A549 (cell line): ENCODE results near the gene CCDC146.

Source experiments
- EP300 ChIP-seq, 2 experiments: fragments of >200 bp; sonication (Bioruptor Twin); formaldehyde crosslinking; IDR thresholded peaks; 2 replicates in 1 of 2; 3 replicates in 1 of 2; pipeline ENCODE4 v1.6.1; 2016 to 2017
- HDAC2 ChIP-seq: fragments of 200-600 bp; sonication (generic); IDR thresholded peaks from 2 replicates; pipeline ENCODE4 v1.6.1; 2016
- MAFK ChIP-seq: fragments of 450-650 bp; IDR thresholded peaks from 2 replicates; pipeline ENCODE4 v1.6.1; 2014; ENCODE audit not compliant: partially characterized antibody
- TF ChIP-seq, protein P1 (sequence below): fragments of >200 bp; sonication (Bioruptor Twin); formaldehyde crosslinking; IDR thresholded peaks from 3 replicates; pipeline ENCODE4 v1.5.1; 2016
- TF ChIP-seq, protein P2 (sequence below): IDR thresholded peaks from 2 replicates; pipeline ENCODE4 v1.6.1; 2012

DNA sequence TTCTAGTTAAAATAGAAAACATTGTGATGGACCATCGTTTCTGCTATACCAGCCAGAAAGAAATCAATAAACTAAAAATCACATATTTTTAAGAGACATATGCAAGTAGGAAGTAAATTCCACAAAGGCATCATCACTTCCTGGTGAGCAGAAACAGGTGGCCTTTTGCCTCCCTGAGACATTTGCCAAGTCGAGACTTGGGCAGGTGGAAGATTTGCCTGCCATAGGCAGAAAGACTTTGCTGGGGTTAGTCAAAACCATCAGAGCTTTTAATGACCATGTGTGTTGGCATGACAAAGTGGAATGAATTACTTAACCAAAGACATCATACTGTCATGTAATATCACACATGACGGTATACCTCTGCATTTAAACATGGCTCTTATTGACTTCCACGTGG lies 143.3 kb downstream of the CCDC146 start:
- TF ChIP-seq HDAC2: no peak
- TF ChIP-seq, protein P1, sequence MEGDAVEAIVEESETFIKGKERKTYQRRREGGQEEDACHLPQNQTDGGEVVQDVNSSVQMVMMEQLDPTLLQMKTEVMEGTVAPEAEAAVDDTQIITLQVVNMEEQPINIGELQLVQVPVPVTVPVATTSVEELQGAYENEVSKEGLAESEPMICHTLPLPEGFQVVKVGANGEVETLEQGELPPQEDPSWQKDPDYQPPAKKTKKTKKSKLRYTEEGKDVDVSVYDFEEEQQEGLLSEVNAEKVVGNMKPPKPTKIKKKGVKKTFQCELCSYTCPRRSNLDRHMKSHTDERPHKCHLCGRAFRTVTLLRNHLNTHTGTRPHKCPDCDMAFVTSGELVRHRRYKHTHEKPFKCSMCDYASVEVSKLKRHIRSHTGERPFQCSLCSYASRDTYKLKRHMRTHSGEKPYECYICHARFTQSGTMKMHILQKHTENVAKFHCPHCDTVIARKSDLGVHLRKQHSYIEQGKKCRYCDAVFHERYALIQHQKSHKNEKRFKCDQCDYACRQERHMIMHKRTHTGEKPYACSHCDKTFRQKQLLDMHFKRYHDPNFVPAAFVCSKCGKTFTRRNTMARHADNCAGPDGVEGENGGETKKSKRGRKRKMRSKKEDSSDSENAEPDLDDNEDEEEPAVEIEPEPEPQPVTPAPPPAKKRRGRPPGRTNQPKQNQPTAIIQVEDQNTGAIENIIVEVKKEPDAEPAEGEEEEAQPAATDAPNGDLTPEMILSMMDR: no peak
- TF ChIP-seq EP300 (IDR thresholded peaks at IDR 0.05): no peak
- TF ChIP-seq, protein P2, sequence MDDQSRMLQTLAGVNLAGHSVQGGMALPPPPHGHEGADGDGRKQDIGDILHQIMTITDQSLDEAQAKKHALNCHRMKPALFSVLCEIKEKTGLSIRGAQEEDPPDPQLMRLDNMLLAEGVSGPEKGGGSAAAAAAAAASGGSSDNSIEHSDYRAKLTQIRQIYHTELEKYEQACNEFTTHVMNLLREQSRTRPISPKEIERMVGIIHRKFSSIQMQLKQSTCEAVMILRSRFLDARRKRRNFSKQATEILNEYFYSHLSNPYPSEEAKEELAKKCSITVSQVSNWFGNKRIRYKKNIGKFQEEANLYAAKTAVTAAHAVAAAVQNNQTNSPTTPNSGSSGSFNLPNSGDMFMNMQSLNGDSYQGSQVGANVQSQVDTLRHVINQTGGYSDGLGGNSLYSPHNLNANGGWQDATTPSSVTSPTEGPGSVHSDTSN: no peak
- no peak for TF ChIP-seq MAFK
